Heart right ventricle (tissue), 16 donors: ENCODE data around the gene GBX1. TPM values are rescaled to one million over a fixed set of nuclear protein-coding genes. Genes with fewer than 3 reads are reported as not detected.

Experiments used
- ATAC-seq, 8 donors: fragments of 200-7000 bp; cut with Tn5 transposase; one replicate each; pipeline ENCODE4 v1.9.1; 2020; ENCODE audit warnings: mild to moderate bottlenecking in 8 of 8, moderate library complexity in 8 of 8, moderate number of reproducible peaks in 1 of 8
- DNase-seq, 2 donors: peaks; one replicate each; pipeline ENCODE4 v3.0.0-alpha.2; 2020
- H3K27ac ChIP-seq, 10 donors: fragments of 200-600 bp; sonication (generic) in 2 of 10; one replicate each; pipeline versions ENCODE4 v1.5.0 to v1.8.0; 2020 to 2022; ENCODE audit warnings: mild to moderate bottlenecking in 3 of 10
- H3K27me3 ChIP-seq, 7 donors: fragments of 200-600 bp; one replicate each; pipeline ENCODE4 v1.8.0; 2021 to 2022; ENCODE audit warnings: mild to moderate bottlenecking in 2 of 7
- H3K36me3 ChIP-seq, 9 donors: fragments of 200-600 bp; sonication (generic) in 1 of 9; one replicate each; pipeline versions ENCODE4 v1.5.0 to v1.8.0; 2020 to 2022; ENCODE audit warnings: mild to moderate bottlenecking in 2 of 9
- H3K4me1 ChIP-seq, 9 donors: fragments of 200-600 bp; sonication (generic) in 1 of 9; one replicate each; pipeline versions ENCODE4 v1.5.0 to v1.8.0; 2020 to 2022; ENCODE audit warnings: mild to moderate bottlenecking in 4 of 9
- H3K4me3 ChIP-seq, 10 donors: fragments of 200-600 bp; sonication (generic) in 2 of 10; one replicate each; pipeline versions ENCODE4 v1.5.0 to v1.8.0; 2020 to 2022; ENCODE audit warnings: mild to moderate bottlenecking in 7 of 10, moderate library complexity in 2 of 10
- H3K9me3 ChIP-seq, 11 donors: fragments of 200-600 bp in 10 of 11; sonication (generic) in 2 of 11; one replicate each; pipeline versions ENCODE4 v1.5.0 to v1.8.0; 2013 to 2022; ENCODE audit warnings: mild to moderate bottlenecking in 2 of 11, control low read depth in 1 of 11, moderate library complexity in 1 of 11
- CTCF ChIP-seq, 9 donors: fragments of 200-600 bp; sonication (generic) in 2 of 9; IDR thresholded peaks; one replicate each; pipeline versions ENCODE4 v1.5.0 to v1.8.0; 2021 to 2022; ENCODE audit warnings: antibody characterized with exemption in 9 of 9, mild to moderate bottlenecking in 5 of 9, moderate library complexity in 1 of 9
- WGBS, 2 donors: extraction: QIAGEN DNeasy Blood & Tissue Kit; methylation state at CpG; one replicate each; pipeline ENCODE4 v1.1.7; 2013; ENCODE audit warnings: inconsistent platforms in 1 of 2; 5-methylcytosine and 5-hydroxymethylcytosine counted together
- intact Hi-C, 10 donors: fragments of 100-400 bp; cut with DNase I; formaldehyde crosslinking; loops; one replicate each; pipeline versions ENCODE4 v1.11.1 to v1.14.2; 2022
- polyA plus RNA-seq, 2 donors: library from polyadenylated mRNA; stranded (reverse); fragments of 200-250 nt; gene quantifications; one replicate each; pipeline ENCODE4 v1.2.3, GENCODE V29; 2013
- total RNA-seq, 10 donors: library from RNA; stranded (reverse); fragmentation: NEBNext Ultra II Directional in 3 of 10; extraction: Animal tissue kit (Norgen Biotek cat#: 25700) in 3 of 10; gene quantifications; one replicate each; pipeline versions ENCODE4 v1.2.1 to v1.2.4, GENCODE V29; 2021 to 2023
- donor health status: Arrhythmogenic right ventricular cardiomyopathy.
- donor health status: ischemic (EF 13 %, LVEDD 7.1; RV severe dilation, severe dysfunction).
- donor health status: healthy with polysubstance abuse.
- donor health status: DM: no; HTN: yes; CAD: no.
- donor health status: DM: no; HTN: no; CAD: no.
- donor health status: ischemic (EF 25% LVEDD 6.9; RV normal size, moderate dysfunction).
- donor health status: ischemic (EF 25% LVEDD 5.7; RV mildly dilated, moderate dysfunction).
- donor health status: healthy.
- donor health status: DM: yes; HTN: yes; CAD: no.
- donor health status: Ischemic cardiomyopathy.
- donor health status: ischemic (EF 35%, LVEDD 5.7; RV mildly dilated, moderate dysfunction).
- donor health status: nonischemic (EF 11% LVEDD 7.7; RV severe dilation, severe dysfunction).
- donor health status: DM: yes; HTN: yes; CAD: no.
- donor health status: PGD.
- donor health status: ischemic (EF 29% LVEDD 5.4; RV normal size, mild dysfunction).
- donor health status: nonischemic (EF 23%, LVEDD 6.1; RV moderate dilation, normal function).

The GBX1 gene
- total and polyA plus RNA-seq, 12 donors, result 0.04 to 2.0 (median 0.93) TPM; not detected in 3

DNA sequence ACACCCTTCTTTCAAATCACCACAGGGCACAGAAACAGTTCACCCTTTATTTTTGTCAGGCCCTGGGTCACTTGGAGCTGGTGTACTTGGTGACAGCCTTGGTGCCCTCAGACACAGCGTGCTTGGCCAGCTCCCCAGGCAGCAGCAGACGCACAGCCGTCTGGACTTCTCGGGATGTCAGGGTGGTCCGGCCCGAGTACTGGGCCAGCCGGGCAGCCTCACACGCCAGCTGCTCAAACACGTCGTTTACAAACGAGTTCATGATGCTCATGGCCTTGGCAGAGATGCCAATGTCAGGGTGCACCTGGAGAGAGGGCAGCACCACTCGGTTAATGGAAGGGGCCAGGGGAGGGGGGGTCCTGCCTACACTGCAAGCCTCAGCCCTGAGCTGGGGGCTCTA is 40.3 kb upstream of the GBX1 start:
- intact Hi-C loops, result no loop called here
- Histone ChIP-seq H3K4me3 (no peak overlapping the region), H3K36me3 (peaks cover 0 to 12% (median 0%) of the 10 kb centered on the region in 9 donors), H3K27ac (no peak overlapping the region), H3K9me3 (no peaks in the 10 kb centered on the region), H3K4me1 (no peaks in the 10 kb centered on the region), H3K27me3 (peaks cover 10 to 29% (median 14%) of the 10 kb centered on the region in 7 donors)
- no peak for ATAC-seq
- DNase-seq, result no peak
- WGBS, 2 donors, result 84 to 85% methylated on average over 12 of the region's 12 CpGs
- TF ChIP-seq CTCF (IDR thresholded peaks at IDR 0.05), result no peak

- intact Hi-C loops, result no loop called here
- H3K36me3 ChIP-seq, result peaks cover 0 to 7% (median 0%) of the 10 kb centered on the region in 9 donors
- no peak overlapping the region for H3K4me3 ChIP-seq
- 66 to 73% methylated on average over 9 of the region's 9 CpGs for WGBS, 2 donors
- H3K27me3 ChIP-seq, result peaks cover 10 to 30% (median 14%) of the 10 kb centered on the region in 7 donors
- no peak for TF ChIP-seq CTCF (IDR thresholded peaks at IDR 0.05)
- no peaks in the 10 kb centered on the region for H3K9me3 ChIP-seq
- H3K27ac ChIP-seq, result no peak overlapping the region
- ATAC-seq (no peak), DNase-seq (no peak)
- no peaks in the 10 kb centered on the region for H3K4me1 ChIP-seq
Measured at GRCh38 chr7:151207315-151207714, 39.8 kb upstream of the GBX1 start.

- H3K4me1 ChIP-seq, result no peaks in the 10 kb centered on the region
- WGBS, 2 donors, result 66 to 73% methylated on average over 9 of the region's 9 CpGs
- TF ChIP-seq CTCF (IDR thresholded peaks at IDR 0.05), result no peak
- no peak for ATAC-seq
- no peaks in the 10 kb centered on the region for H3K9me3 ChIP-seq
- peaks cover 10 to 30% (median 14%) of the 10 kb centered on the region in 7 donors for H3K27me3 ChIP-seq
- DNase-seq, result no peak
- no peak overlapping the region for H3K27ac ChIP-seq
- H3K36me3 ChIP-seq, result peaks cover 0 to 3% (median 0%) of the 10 kb centered on the region in 9 donors
- intact Hi-C loops, result no loop called here
- H3K4me3 ChIP-seq, result no peak overlapping the region
Measured at GRCh38 chr7:151206914-151207313, 39.4 kb upstream of the GBX1 start.

DNA sequence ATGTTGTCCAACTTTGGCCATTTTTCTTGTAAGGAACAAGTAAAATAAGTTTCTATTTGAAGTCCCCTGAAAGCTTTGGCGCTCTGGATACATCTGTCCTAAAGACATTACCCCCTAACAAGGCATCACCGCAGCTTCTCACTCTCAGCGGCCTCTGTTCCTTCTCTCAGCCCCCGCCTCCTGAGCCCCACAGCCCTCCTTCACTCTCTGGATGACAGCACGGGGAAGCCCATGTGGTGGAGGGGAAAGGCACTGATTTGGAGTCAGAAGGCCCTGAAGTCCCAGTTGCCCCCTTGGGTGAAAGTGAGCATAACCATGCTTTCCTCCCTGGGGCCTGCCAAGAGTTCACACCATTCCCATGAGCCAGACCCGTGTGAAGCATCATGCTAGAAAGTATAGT is 38.2 kb upstream of the GBX1 start:
- TF ChIP-seq CTCF (IDR thresholded peaks at IDR 0.05), result no peak
- Histone ChIP-seq H3K4me1 (no peaks in the 10 kb centered on the region), H3K27me3 (peaks cover 10 to 30% (median 14%) of the 10 kb centered on the region in 7 donors), H3K9me3 (no peaks in the 10 kb centered on the region), H3K27ac (no peak overlapping the region), H3K36me3 (no peaks in the 10 kb centered on the region), H3K4me3 (no peak overlapping the region)
- intact Hi-C loops, result no loop called here
- no peak for ATAC-seq
- DNase-seq, result no peak
- 69 to 71% methylated on average over 6 of the region's 6 CpGs for WGBS, 2 donors
